HepG2 (cell line): ENCODE results near the gene MMP25. TPM values are rescaled to one million over a fixed set of nuclear protein-coding genes. Genes with fewer than 3 reads are reported as not detected.

Source experiments
- ASH2L ChIP-seq: fragments of 300-600, 200-600 bp; sonication (generic); IDR thresholded peaks from 2 replicates; pipeline ENCODE4 v1.7.0; 2017; ENCODE audit warnings: low read depth, mild to moderate bottlenecking, moderate library complexity, mixed read lengths, low read length; ENCODE audit not compliant: insufficient read length
- BCL3 ChIP-seq: sonication (generic); formaldehyde crosslinking; IDR thresholded peaks from 2 replicates; pipeline ENCODE4 v1.5.1; 2020; ENCODE audit warnings: mild to moderate bottlenecking, missing genetic modification reagents, moderate library complexity
- FIP1L1 ChIP-seq: fragments of 200-400 bp; formaldehyde crosslinking; IDR thresholded peaks from 2 replicates; pipeline ENCODE4 v1.6.1; 2018; ENCODE audit warnings: low read depth, mild to moderate bottlenecking, low read length, moderate library complexity, borderline replicate concordance; ENCODE audit not compliant: insufficient read depth
- KLF16 ChIP-seq, 2 experiments: sonication (generic) in 1 of 2; formaldehyde crosslinking in 1 of 2; IDR thresholded peaks; 2 replicates each; pipeline versions ENCODE4 v1.6.1 to v1.8.0; 2016 to 2023; ENCODE audit warnings: missing genetic modification reagents in 2 of 2, missing compliant biosample characterization in 1 of 2
- KLF6 ChIP-seq: IDR thresholded peaks from 2 replicates; pipeline ENCODE4 v1.8.0; 2016; ENCODE audit warnings: missing biosample characterization, missing genetic modification reagents
- KMT2B ChIP-seq: IDR thresholded peaks from 2 replicates; pipeline ENCODE4 v1.6.1; 2016; ENCODE audit warnings: missing genetic modification reagents, missing compliant biosample characterization
- MEIS1 ChIP-seq: sonication (generic); formaldehyde crosslinking; IDR thresholded peaks from 2 replicates; pipeline ENCODE4 v1.9.0; 2021; ENCODE audit warnings: mild to moderate bottlenecking, missing genetic modification reagents, moderate library complexity, borderline replicate concordance
- MYPOP ChIP-seq: sonication (generic); formaldehyde crosslinking; IDR thresholded peaks from 2 replicates; pipeline ENCODE4 v1.8.1; 2023; ENCODE audit warnings: mild to moderate bottlenecking, moderate library complexity, missing genetic modification reagents
- PITX1 ChIP-seq: sonication (generic); formaldehyde crosslinking; IDR thresholded peaks from 2 replicates; pipeline ENCODE4 v1.5.1; 2020; ENCODE audit warnings: mild to moderate bottlenecking, missing genetic modification reagents
- POLR2A ChIP-seq, 2 experiments: IDR thresholded peaks; 2 replicates each; pipeline ENCODE4 v1.6.1; 2011; ENCODE audit warnings: low read depth in 2 of 2, low read length in 2 of 2, mild to moderate bottlenecking in 1 of 2, moderate library complexity in 1 of 2; ENCODE audit not compliant: insufficient read depth in 1 of 2
- RFXAP ChIP-seq: sonication (generic); formaldehyde crosslinking; IDR thresholded peaks from 2 replicates; pipeline ENCODE4 v1.4.0; 2020; ENCODE audit warnings: missing genetic modification reagents, borderline replicate concordance
- SALL2 ChIP-seq: sonication (generic); formaldehyde crosslinking; IDR thresholded peaks from 2 replicates; pipeline ENCODE4 v1.8.1; 2023; ENCODE audit warnings: mild to moderate bottlenecking, missing genetic modification reagents, inconsistent platforms
- SAP130 ChIP-seq: IDR thresholded peaks from 2 replicates; pipeline ENCODE4 v1.6.1; 2016; ENCODE audit warnings: low read depth
- SP4 ChIP-seq: sonication (generic); formaldehyde crosslinking; IDR thresholded peaks from 2 replicates; pipeline ENCODE4 v1.8.1; 2023; ENCODE audit warnings: mild to moderate bottlenecking, missing genetic modification reagents
- ZBTB1 ChIP-seq: sonication (generic); formaldehyde crosslinking; IDR thresholded peaks from 2 replicates; pipeline ENCODE4 v1.4.0; 2020; ENCODE audit warnings: missing genetic modification reagents, borderline replicate concordance
- ZNF10 ChIP-seq: sonication (generic); formaldehyde crosslinking; IDR thresholded peaks from 2 replicates; pipeline ENCODE4 v1.4.0; 2020; ENCODE audit warnings: mild to moderate bottlenecking, low read depth, missing genetic modification reagents, borderline replicate concordance
- ZNF329 ChIP-seq: sonication (generic); formaldehyde crosslinking; IDR thresholded peaks from 2 replicates; pipeline ENCODE4 v1.9.0; 2021; ENCODE audit warnings: low read depth, mild to moderate bottlenecking, missing genetic modification reagents
- ZNF546 ChIP-seq: sonication (generic); formaldehyde crosslinking; conservative IDR thresholded peaks from 2 replicates; pipeline ENCODE4 v1.8.1; 2023; ENCODE audit warnings: mild to moderate bottlenecking, missing genetic modification reagents
- ZNF687 ChIP-seq: sonication (generic); formaldehyde crosslinking; IDR thresholded peaks from 2 replicates; pipeline ENCODE4 v1.5.1; 2020; ENCODE audit warnings: mild to moderate bottlenecking, missing genetic modification reagents, moderate library complexity
- ZNF709 ChIP-seq: sonication (generic); formaldehyde crosslinking; IDR thresholded peaks from 2 replicates; pipeline ENCODE4 v1.5.0; 2020; ENCODE audit warnings: mild to moderate bottlenecking, missing genetic modification reagents
- ZNF770 ChIP-seq: sonication (generic); formaldehyde crosslinking; IDR thresholded peaks from 2 replicates; pipeline ENCODE4 v1.5.0; 2020; ENCODE audit warnings: mild to moderate bottlenecking, missing genetic modification reagents
- ZNF777 ChIP-seq: sonication (generic); formaldehyde crosslinking; IDR thresholded peaks from 2 replicates; pipeline ENCODE4 v1.4.0; 2020; ENCODE audit warnings: missing genetic modification reagents
- polyA plus RNA-seq, 8 experiments: library from polyadenylated mRNA; depleted of rRNA in 3 of 8; stranded (reverse) in 7 of 8; unstranded in 1 of 8; fragments of >200 nt; fragmentation: Illumina TruSeq in 4 of 8; extraction: Trizol in 4 of 8; gene quantifications; 2 replicates each; pipeline versions ENCODE4 v1.2.1 to v1.2.3, GENCODE V29; 2011 to 2016; ENCODE audit warnings: low read depth in 4 of 8, missing spikeins in 1 of 8, mixed read lengths in 1 of 8; ENCODE audit not compliant: insufficient read depth in 1 of 8
- total RNA-seq, 5 experiments: library from RNA; depleted of rRNA; stranded (reverse); fragments of >200 nt; fragmentation: Illumina TruSeq; extraction: Trizol; gene quantifications; 2 replicates each; pipeline ENCODE4 v1.2.3, GENCODE V29; 2016; ENCODE audit warnings: low read depth in 1 of 5

The MMP25 gene
- total and polyA plus RNA-seq, 2 of the 13 experiments (the other 11 are each of a cell fraction or from before 2014, with no cell fraction given): 0.04 to 0.08 TPM

- TF ChIP-seq BCL3 (CRISPR knock-in tag) (0 out of 2 replicates have a peak, but pooled peaks have one; percentile 62), KLF16 (CRISPR knock-in tag; IDR thresholded peaks at IDR 0.05) (0 out of 4 replicates have a peak, but pooled peaks of 1 of the 2 experiments have one; percentile 1), SALL2 (CRISPR knock-in tag) (peak; percentile 55; the same call in 1 of the 2 replicates), ASH2L (no peak), ZNF687 (CRISPR knock-in tag) (peak; percentile 33; the same call in 1 of the 2 replicates), RFXAP (peak; percentile 23; the same call in 1 of the 2 replicates), ZNF770 (CRISPR knock-in tag) (no peak; the same call in 1 of the 2 replicates), ZNF329 (CRISPR knock-in tag) (0 out of 2 replicates have a peak, but pooled peaks have one; percentile 26), FIP1L1 (no peak), ZNF10 (no peak), ZBTB1 (no peak), ZNF777 (CRISPR knock-in tag) (peak; percentile 35; the same call in 1 of the 2 replicates), ZNF546 (peak; percentile 42; the same call in 1 of the 2 replicates), POLR2A (IDR thresholded peaks at IDR 0.05; ENCODE audit: insufficient read depth in 1 of 2, low read depth in 2 of 2, low read length in 2 of 2) (peak; percentile 63 to 92; a peak in 3 of 4 replicates), KLF6 (CRISPR knock-in tag) (peak; percentile 78), SAP130 (CRISPR knock-in tag) (0 out of 2 replicates have a peak, but pooled peaks have one; percentile 2), MYPOP (CRISPR knock-in tag) (0 out of 2 replicates have a peak, but pooled peaks have one; percentile 36), KMT2B (CRISPR knock-in tag) (0 out of 2 replicates have a peak, but pooled peaks have one; percentile 45), ZNF709 (no peak), PITX1 (CRISPR knock-in tag) (no peak), MEIS1 (0 out of 2 replicates have a peak, but pooled peaks have one; percentile 3), SP4 (CRISPR knock-in tag) (peak; percentile 55; the same call in 1 of the 2 replicates)
Measured at GRCh38 chr16:3020247-3020603, 26.1 kb upstream of the MMP25 start, which contains the start of gene TNFRSF12A (continued).
